HepG2 (cell line): ENCODE results near the gene SFTPB. TPM values are rescaled to one million over a fixed set of nuclear protein-coding genes. Genes with fewer than 3 reads are reported as not detected.
A peak's percentile ranks its signal among the peaks of the same experiment; 100 is the strongest.

ENCODE experiments used
- CCDC6 ChIP-seq: sonication (generic); formaldehyde crosslinking; IDR thresholded peaks from 2 replicates; pipeline ENCODE4 v1.8.1; 2022; ENCODE audit warnings: mild to moderate bottlenecking, missing genetic modification reagents, moderate library complexity
- ELF1 ChIP-seq: sonication (generic); formaldehyde crosslinking; IDR thresholded peaks from 2 replicates; pipeline ENCODE4 v1.4.0; 2020; ENCODE audit warnings: missing genetic modification reagents
- GLI4 ChIP-seq: sonication (generic); formaldehyde crosslinking; IDR thresholded peaks from 2 replicates; pipeline ENCODE4 v1.5.1; 2020; ENCODE audit warnings: missing genetic modification reagents, mild to moderate bottlenecking, moderate library complexity, borderline replicate concordance
- IKZF4 ChIP-seq: sonication (generic); formaldehyde crosslinking; IDR thresholded peaks from 2 replicates; pipeline ENCODE4 v1.5.1; 2020; ENCODE audit warnings: borderline replicate concordance, mild to moderate bottlenecking, low read depth, missing genetic modification reagents; ENCODE audit errors: not compliant biosample characterization
- ISL2 ChIP-seq: sonication (generic); formaldehyde crosslinking; IDR thresholded peaks from 2 replicates; pipeline ENCODE4 v1.5.0; 2020; ENCODE audit warnings: missing genetic modification reagents
- NCOR1 ChIP-seq: fragments of 200-600 bp; sonication (generic); IDR thresholded peaks from 2 replicates; pipeline ENCODE4 v1.7.0; 2017; ENCODE audit warnings: antibody characterized with exemption, low read length, borderline replicate concordance
- SP1 ChIP-seq, 2 experiments: fragments of 450-650 bp in 1 of 2; sonication (generic) in 1 of 2; formaldehyde crosslinking in 1 of 2; IDR thresholded peaks; 2 replicates each; pipeline versions ENCODE4 v1.4.0 to v1.6.1; 2016 to 2020; ENCODE audit warnings: missing genetic modification reagents in 1 of 2
- TEAD3 ChIP-seq: optimal IDR thresholded peaks from 2 replicates; pipeline ENCODE3; 2016; ENCODE audit warnings: borderline replicate concordance
- TOPORS ChIP-seq: sonication (generic); formaldehyde crosslinking; IDR thresholded peaks from 2 replicates; pipeline ENCODE4 v1.8.0; 2023; ENCODE audit warnings: mild to moderate bottlenecking, missing genetic modification reagents
- XRCC5 ChIP-seq: fragments of 200-400 bp; formaldehyde crosslinking; optimal IDR thresholded peaks from 2 replicates; pipeline ENCODE3; 2017; ENCODE audit warnings: mild to moderate bottlenecking, low read length
- ZNF431 ChIP-seq: sonication (generic); formaldehyde crosslinking; IDR thresholded peaks from 2 replicates; pipeline ENCODE4 v1.9.0; 2022; ENCODE audit warnings: missing genetic modification reagents, low read depth, mild to moderate bottlenecking, borderline replicate concordance
- ZNF616 ChIP-seq: sonication (generic); formaldehyde crosslinking; IDR thresholded peaks from 2 replicates; pipeline ENCODE4 v1.5.0; 2020; ENCODE audit warnings: low read depth, mild to moderate bottlenecking, missing genetic modification reagents
- ZNF672 ChIP-seq: sonication (generic); formaldehyde crosslinking; IDR thresholded peaks from 2 replicates; pipeline ENCODE4 v1.8.1; 2022; ENCODE audit warnings: missing genetic modification reagents
- ZNF709 ChIP-seq: sonication (generic); formaldehyde crosslinking; IDR thresholded peaks from 2 replicates; pipeline ENCODE4 v1.5.0; 2020; ENCODE audit warnings: mild to moderate bottlenecking, missing genetic modification reagents
- polyA plus RNA-seq, 8 experiments: library from polyadenylated mRNA; depleted of rRNA in 3 of 8; stranded (reverse) in 7 of 8; unstranded in 1 of 8; fragments of >200 nt; fragmentation: Illumina TruSeq in 4 of 8; extraction: Trizol in 4 of 8; gene quantifications; 2 replicates each; pipeline versions ENCODE4 v1.2.1 to v1.2.3, GENCODE V29; 2011 to 2016; ENCODE audit warnings: low read depth in 4 of 8, missing spikeins in 1 of 8, mixed read lengths in 1 of 8; ENCODE audit not compliant: insufficient read depth in 1 of 8
- total RNA-seq, 5 experiments: library from RNA; depleted of rRNA; stranded (reverse); fragments of >200 nt; fragmentation: Illumina TruSeq; extraction: Trizol; gene quantifications; 2 replicates each; pipeline ENCODE4 v1.2.3, GENCODE V29; 2016; ENCODE audit warnings: low read depth in 1 of 5
- TF ChIP-seq, protein P1 (sequence below), 2 experiments: fragments of 450-650 bp in 1 of 2; sonication (generic) in 1 of 2; formaldehyde crosslinking in 1 of 2; IDR thresholded peaks; 2 replicates each; pipeline versions ENCODE4 v1.6.1 to v1.8.0; 2016 to 2022; ENCODE audit warnings: antibody characterized with exemption in 1 of 2, mild to moderate bottlenecking in 1 of 2, missing genetic modification reagents in 1 of 2
- TF ChIP-seq, protein P2 (sequence below): sonication (generic); formaldehyde crosslinking; IDR thresholded peaks from 2 replicates; pipeline ENCODE4 v1.4.0; 2020; ENCODE audit warnings: missing genetic modification reagents

SFTPB gene
- total and polyA plus RNA-seq, 2 of the 13 experiments (the other 11 are each of a cell fraction or from before 2014, with no cell fraction given): not detected

GRCh38 chr2:85611705-85612587 is 56.1 kb downstream of the SFTPB start, which contains the start of gene C2orf68 (continued):
- TF ChIP-seq, protein P1, sequence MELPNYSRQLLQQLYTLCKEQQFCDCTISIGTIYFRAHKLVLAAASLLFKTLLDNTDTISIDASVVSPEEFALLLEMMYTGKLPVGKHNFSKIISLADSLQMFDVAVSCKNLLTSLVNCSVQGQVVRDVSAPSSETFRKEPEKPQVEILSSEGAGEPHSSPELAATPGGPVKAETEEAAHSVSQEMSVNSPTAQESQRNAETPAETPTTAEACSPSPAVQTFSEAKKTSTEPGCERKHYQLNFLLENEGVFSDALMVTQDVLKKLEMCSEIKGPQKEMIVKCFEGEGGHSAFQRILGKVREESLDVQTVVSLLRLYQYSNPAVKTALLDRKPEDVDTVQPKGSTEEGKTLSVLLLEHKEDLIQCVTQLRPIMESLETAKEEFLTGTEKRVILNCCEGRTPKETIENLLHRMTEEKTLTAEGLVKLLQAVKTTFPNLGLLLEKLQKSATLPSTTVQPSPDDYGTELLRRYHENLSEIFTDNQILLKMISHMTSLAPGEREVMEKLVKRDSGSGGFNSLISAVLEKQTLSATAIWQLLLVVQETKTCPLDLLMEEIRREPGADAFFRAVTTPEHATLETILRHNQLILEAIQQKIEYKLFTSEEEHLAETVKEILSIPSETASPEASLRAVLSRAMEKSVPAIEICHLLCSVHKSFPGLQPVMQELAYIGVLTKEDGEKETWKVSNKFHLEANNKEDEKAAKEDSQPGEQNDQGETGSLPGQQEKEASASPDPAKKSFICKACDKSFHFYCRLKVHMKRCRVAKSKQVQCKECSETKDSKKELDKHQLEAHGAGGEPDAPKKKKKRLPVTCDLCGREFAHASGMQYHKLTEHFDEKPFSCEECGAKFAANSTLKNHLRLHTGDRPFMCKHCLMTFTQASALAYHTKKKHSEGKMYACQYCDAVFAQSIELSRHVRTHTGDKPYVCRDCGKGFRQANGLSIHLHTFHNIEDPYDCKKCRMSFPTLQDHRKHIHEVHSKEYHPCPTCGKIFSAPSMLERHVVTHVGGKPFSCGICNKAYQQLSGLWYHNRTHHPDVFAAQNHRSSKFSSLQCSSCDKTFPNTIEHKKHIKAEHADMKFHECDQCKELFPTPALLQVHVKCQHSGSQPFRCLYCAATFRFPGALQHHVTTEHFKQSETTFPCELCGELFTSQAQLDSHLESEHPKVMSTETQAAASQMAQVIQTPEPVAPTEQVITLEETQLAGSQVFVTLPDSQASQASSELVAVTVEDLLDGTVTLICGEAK (IDR thresholded peaks at IDR 0.05): peak; percentile 87
- TF ChIP-seq, protein P1 (CRISPR knock-in tag; IDR thresholded peaks at IDR 0.05): peak; percentile 84; the same call in 1 of the 2 replicates
- TF ChIP-seq TEAD3 (peak; percentile 57), TOPORS (CRISPR knock-in tag) (no peak; the same call in 1 of the 2 replicates), IKZF4 (peak; percentile 78), NCOR1 (no peak), ELF1 (CRISPR knock-in tag) (peak; percentile 90), ZNF616 (CRISPR knock-in tag) (no peak), ZNF709 (CRISPR knock-in tag) (peak; percentile 87), SP1 (IDR thresholded peaks at IDR 0.05) (no peak), SP1 (CRISPR knock-in tag; IDR thresholded peaks at IDR 0.05) (peak; percentile 30; the same call in 1 of the 2 replicates), ISL2 (CRISPR knock-in tag) (peak; percentile 69), ZNF431 (CRISPR knock-in tag) (peak; percentile 74; the same call in 1 of the 2 replicates), GLI4 (CRISPR knock-in tag) (peak; percentile 76; the same call in 1 of the 2 replicates), CCDC6 (CRISPR knock-in tag) (peak; percentile 80; the same call in 1 of the 2 replicates), ZNF672 (CRISPR knock-in tag) (no peak), XRCC5 (no peak)
- TF ChIP-seq, protein P2, sequence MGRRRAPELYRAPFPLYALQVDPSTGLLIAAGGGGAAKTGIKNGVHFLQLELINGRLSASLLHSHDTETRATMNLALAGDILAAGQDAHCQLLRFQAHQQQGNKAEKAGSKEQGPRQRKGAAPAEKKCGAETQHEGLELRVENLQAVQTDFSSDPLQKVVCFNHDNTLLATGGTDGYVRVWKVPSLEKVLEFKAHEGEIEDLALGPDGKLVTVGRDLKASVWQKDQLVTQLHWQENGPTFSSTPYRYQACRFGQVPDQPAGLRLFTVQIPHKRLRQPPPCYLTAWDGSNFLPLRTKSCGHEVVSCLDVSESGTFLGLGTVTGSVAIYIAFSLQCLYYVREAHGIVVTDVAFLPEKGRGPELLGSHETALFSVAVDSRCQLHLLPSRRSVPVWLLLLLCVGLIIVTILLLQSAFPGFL: 0 out of 2 replicates have a peak, but pooled peaks have one; percentile 55
